ENCODE measurements around the gene SLC22A24. TPM values are rescaled to one million over a fixed set of nuclear protein-coding genes. Genes with fewer than 3 reads are reported as not detected.
A peak's percentile ranks its signal among the peaks of the same experiment; 100 is the strongest.

SLC22A24 gene, protein sequence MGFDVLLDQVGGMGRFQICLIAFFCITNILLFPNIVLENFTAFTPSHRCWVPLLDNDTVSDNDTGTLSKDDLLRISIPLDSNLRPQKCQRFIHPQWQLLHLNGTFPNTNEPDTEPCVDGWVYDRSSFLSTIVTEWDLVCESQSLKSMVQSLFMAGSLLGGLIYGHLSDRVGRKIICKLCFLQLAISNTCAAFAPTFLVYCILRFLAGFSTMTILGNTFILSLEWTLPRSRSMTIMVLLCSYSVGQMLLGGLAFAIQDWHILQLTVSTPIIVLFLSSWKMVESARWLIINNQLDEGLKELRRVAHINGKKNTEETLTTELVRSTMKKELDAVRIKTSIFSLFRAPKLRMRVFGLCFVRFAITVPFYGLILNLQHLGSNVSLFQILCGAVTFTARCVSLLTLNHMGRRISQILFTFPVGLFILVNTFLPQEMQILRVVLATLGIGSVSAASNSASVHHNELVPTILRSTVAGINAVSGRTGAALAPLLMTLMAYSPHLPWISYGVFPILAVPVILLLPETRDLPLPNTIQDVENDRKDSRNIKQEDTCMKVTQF
- not detected for total RNA-seq (2021; ENCODE audit: unreplicated experiment)
- not detected for polyA plus RNA-seq (2012; ENCODE audit: insufficient read length)
- percentile 1 among the genes with signal in this experiment for Bru-seq, nascent RNA
- not detected for BruChase-seq, experiment 1, labeled RNA remaining after a 2-hour chase
- BruChase-seq, experiment 2, labeled RNA remaining after a 6-hour chase = not detected
- long read RNA-seq = 0 reads

DNA sequence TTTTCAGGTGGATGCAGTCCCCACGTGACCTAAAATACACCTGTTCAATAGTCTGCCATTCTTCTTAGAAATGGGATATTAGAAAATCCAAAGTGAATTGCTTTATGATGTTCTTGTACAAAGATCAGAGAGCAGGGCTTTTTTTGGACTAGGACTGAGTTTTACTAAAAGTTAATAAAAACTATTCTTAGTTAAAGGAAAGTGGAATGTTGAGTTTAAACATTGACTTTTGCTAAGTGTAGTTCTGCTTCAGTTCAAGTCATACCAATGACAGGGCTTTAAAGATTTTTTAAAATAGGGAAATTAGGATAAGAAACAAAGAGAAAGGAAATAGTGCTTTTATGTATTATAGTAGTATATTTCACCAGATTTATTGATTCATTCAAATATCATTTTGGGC lies at the start of gene SLC22A24:
SLC22A24 (minus strand) TSS at position 101 of the 400 bp plus-strand sequence. CDS start 442 bp downstream, outside the sequence.
- intact Hi-C loops (cut with micrococcal nuclease; ENCODE audit: unreplicated experiment) = no loop called here

DNA sequence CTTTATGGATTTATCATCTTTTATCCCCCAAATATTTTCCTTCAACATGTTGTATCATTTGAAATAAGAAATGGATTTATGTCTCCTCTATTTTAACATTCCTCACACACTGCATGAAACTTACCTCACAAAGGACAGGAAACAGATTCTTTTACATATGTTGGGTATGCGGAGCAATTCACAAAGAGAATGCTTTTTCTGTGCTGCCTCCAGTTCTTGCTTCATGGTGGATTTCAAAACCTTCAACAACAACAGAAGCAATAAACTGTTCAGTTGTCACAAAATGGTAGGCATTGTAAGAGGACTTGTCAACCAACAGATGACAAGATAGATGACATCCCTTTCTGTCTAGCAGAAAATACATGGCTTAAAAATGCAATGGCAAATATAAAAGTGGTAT lies 36.5 kb upstream of the SLC22A24 start:
- in situ Hi-C loops (cut with HindIII; ENCODE audit: low pct_unique_long_range_greater_than_20kb, low sequenced_read_pairs) (no loop called here), intact Hi-C loops (cut with micrococcal nuclease; ENCODE audit: unreplicated experiment) (no loop called here)
- Histone ChIP-seq H3K36me3 (ENCODE audit: control insufficient read depth, insufficient read depth, low read length) (no peaks in the 10 kb centered on the region), H3K4me1 (ENCODE audit: control insufficient read depth, insufficient read depth, low read length) (no peaks in the 10 kb centered on the region), H3K27me3 (ENCODE audit: control insufficient read depth, insufficient read depth, low read length) (no peaks in the 10 kb centered on the region; the same call in 1 of the 2 replicates), H3K4me3 (ENCODE audit: low read depth in 2 of 2, low read length in 2 of 2) (no peak overlapping the region), H3K27ac (ENCODE audit: low read length) (no peak overlapping the region), H3K9me3 (ENCODE audit: control insufficient read depth, insufficient read depth, low read depth, low read length) (no peaks in the 10 kb centered on the region)
- no peak for ATAC-seq
- CTCF ChIA-PET = no interaction called here
- no TSS peak for BruUV-seq (replicated peaks)
- no peak for DNase-seq (ENCODE audit: low read depth, low spot score)
- TF ChIP-seq TCF7L2 (IDR thresholded peaks at IDR 0.05; ENCODE audit: low read depth, low read length) = no peak
- TF ChIP-seq, protein P1, sequence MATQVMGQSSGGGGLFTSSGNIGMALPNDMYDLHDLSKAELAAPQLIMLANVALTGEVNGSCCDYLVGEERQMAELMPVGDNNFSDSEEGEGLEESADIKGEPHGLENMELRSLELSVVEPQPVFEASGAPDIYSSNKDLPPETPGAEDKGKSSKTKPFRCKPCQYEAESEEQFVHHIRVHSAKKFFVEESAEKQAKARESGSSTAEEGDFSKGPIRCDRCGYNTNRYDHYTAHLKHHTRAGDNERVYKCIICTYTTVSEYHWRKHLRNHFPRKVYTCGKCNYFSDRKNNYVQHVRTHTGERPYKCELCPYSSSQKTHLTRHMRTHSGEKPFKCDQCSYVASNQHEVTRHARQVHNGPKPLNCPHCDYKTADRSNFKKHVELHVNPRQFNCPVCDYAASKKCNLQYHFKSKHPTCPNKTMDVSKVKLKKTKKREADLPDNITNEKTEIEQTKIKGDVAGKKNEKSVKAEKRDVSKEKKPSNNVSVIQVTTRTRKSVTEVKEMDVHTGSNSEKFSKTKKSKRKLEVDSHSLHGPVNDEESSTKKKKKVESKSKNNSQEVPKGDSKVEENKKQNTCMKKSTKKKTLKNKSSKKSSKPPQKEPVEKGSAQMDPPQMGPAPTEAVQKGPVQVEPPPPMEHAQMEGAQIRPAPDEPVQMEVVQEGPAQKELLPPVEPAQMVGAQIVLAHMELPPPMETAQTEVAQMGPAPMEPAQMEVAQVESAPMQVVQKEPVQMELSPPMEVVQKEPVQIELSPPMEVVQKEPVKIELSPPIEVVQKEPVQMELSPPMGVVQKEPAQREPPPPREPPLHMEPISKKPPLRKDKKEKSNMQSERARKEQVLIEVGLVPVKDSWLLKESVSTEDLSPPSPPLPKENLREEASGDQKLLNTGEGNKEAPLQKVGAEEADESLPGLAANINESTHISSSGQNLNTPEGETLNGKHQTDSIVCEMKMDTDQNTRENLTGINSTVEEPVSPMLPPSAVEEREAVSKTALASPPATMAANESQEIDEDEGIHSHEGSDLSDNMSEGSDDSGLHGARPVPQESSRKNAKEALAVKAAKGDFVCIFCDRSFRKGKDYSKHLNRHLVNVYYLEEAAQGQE (IDR thresholded peaks at IDR 0.05; ENCODE audit: insufficient read depth in 1 of 2, low read depth in 2 of 2, low read length in 1 of 2) = no peak
- TF ChIP-seq, protein P2, sequence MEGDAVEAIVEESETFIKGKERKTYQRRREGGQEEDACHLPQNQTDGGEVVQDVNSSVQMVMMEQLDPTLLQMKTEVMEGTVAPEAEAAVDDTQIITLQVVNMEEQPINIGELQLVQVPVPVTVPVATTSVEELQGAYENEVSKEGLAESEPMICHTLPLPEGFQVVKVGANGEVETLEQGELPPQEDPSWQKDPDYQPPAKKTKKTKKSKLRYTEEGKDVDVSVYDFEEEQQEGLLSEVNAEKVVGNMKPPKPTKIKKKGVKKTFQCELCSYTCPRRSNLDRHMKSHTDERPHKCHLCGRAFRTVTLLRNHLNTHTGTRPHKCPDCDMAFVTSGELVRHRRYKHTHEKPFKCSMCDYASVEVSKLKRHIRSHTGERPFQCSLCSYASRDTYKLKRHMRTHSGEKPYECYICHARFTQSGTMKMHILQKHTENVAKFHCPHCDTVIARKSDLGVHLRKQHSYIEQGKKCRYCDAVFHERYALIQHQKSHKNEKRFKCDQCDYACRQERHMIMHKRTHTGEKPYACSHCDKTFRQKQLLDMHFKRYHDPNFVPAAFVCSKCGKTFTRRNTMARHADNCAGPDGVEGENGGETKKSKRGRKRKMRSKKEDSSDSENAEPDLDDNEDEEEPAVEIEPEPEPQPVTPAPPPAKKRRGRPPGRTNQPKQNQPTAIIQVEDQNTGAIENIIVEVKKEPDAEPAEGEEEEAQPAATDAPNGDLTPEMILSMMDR (IDR thresholded peaks at IDR 0.05) = no peak
- TF ChIP-seq SIN3A (IDR thresholded peaks at IDR 0.05; ENCODE audit: borderline replicate concordance, insufficient read depth, low read depth, low read length) = no peak
- no peak for TF ChIP-seq POLR2AphosphoS5 (IDR thresholded peaks at IDR 0.05; ENCODE audit: low read depth, low read length)
- POLR2A ChIA-PET = no interaction called here

More for the DNA sequence above, at the start of gene SLC22A24:
- BruUV-seq (replicated peaks) = no TSS peak
- Histone ChIP-seq H3K4me1 (ENCODE audit: control insufficient read depth, insufficient read depth, low read length) (no peaks in the 10 kb centered on the region), H3K27ac (ENCODE audit: low read length) (no peak within 1 kb of the TSS), H3K36me3 (ENCODE audit: control insufficient read depth, insufficient read depth, low read length) (no peaks in the 10 kb centered on the region), H3K9me3 (ENCODE audit: control insufficient read depth, insufficient read depth, low read depth, low read length) (no peaks in the 10 kb centered on the region), H3K4me3 (ENCODE audit: low read depth in 2 of 2, low read length in 2 of 2) (no peak within 1 kb of the TSS), H3K27me3 (ENCODE audit: control insufficient read depth, insufficient read depth, low read length) (peaks cover 9% of the 10 kb centered on the region; the same call in 1 of the 2 replicates)
- in situ Hi-C loops (cut with HindIII; ENCODE audit: low pct_unique_long_range_greater_than_20kb, low sequenced_read_pairs) = no loop called here
- DNase-seq (ENCODE audit: low read depth, low spot score) = no peak
- CTCF ChIA-PET = no interaction called here
- TF ChIP-seq POLR2AphosphoS5 (IDR thresholded peaks at IDR 0.05; ENCODE audit: low read depth, low read length) (no peak), TCF7L2 (IDR thresholded peaks at IDR 0.05; ENCODE audit: low read depth, low read length) (no peak), SIN3A (IDR thresholded peaks at IDR 0.05; ENCODE audit: borderline replicate concordance, insufficient read depth, low read depth, low read length) (no peak)
- TF ChIP-seq, protein P2 (IDR thresholded peaks at IDR 0.05) = no peak
- TF ChIP-seq, protein P1 (IDR thresholded peaks at IDR 0.05; ENCODE audit: insufficient read depth in 1 of 2, low read depth in 2 of 2, low read length in 1 of 2) = no peak
- POLR2A ChIA-PET = no interaction called here
- no peak for ATAC-seq
